Measurements from ENCODE around the gene FBXL13. TPM values are rescaled to one million over a fixed set of nuclear protein-coding genes. Genes with fewer than 3 reads are reported as not detected.
"Not testable (repeated sequence)": the region's sequence is repeated elsewhere in the genome, so short reads cannot be mapped to it uniquely, and the experiment has no call there.

Gene FBXL13
- total RNA-seq, 1 donor, result 1.9 TPM

GRCh38 chr7:103023578-103023977 lies 51.0 kb downstream of the FBXL13 start:
- H3K27me3 ChIP-seq (ENCODE audit: insufficient read depth, low read length); H3K4me3 ChIP-seq (ENCODE audit: low read length); H3K9me3 ChIP-seq (ENCODE audit: low read depth, low read length); H3K4me1 ChIP-seq (ENCODE audit: insufficient read depth, low read length): not testable (repeated sequence)

- not testable (repeated sequence) for H3K9me3 ChIP-seq (ENCODE audit: low read depth, low read length); H3K4me3 ChIP-seq (ENCODE audit: low read length); H3K27me3 ChIP-seq (ENCODE audit: insufficient read depth, low read length); H3K4me1 ChIP-seq (ENCODE audit: insufficient read depth, low read length)
Observed at GRCh38 chr7:103021490-103021889, 53.1 kb downstream of the FBXL13 start.

GRCh38 chr7:103020876-103021275 lies 53.7 kb downstream of the FBXL13 start:
- not testable (repeated sequence) for H3K9me3 ChIP-seq (ENCODE audit: low read depth, low read length); H3K4me1 ChIP-seq (ENCODE audit: insufficient read depth, low read length); H3K4me3 ChIP-seq (ENCODE audit: low read length); H3K27me3 ChIP-seq (ENCODE audit: insufficient read depth, low read length)

- not testable (repeated sequence) for H3K4me1 ChIP-seq (ENCODE audit: insufficient read depth, low read length)
Observed at GRCh38 chr7:103018295-103018694, 56.3 kb downstream of the FBXL13 start.

GRCh38 chr7:103011650-103012049 lies 62.9 kb downstream of the FBXL13 start:
- Histone ChIP-seq H3K9me3 (ENCODE audit: low read depth, low read length) (no peaks in the 10 kb centered on the region), H3K4me3 (ENCODE audit: low read length) (no peak overlapping the region), H3K4me1 (ENCODE audit: insufficient read depth, low read length) (peaks cover 5% of the 10 kb centered on the region), H3K27me3 (ENCODE audit: insufficient read depth, low read length) (no peaks in the 10 kb centered on the region)

More at GRCh38 chr7:103018295-103018694, 56.3 kb downstream of the FBXL13 start:
- not testable (repeated sequence) for H3K27me3 ChIP-seq (ENCODE audit: insufficient read depth, low read length); H3K9me3 ChIP-seq (ENCODE audit: low read depth, low read length); H3K4me3 ChIP-seq (ENCODE audit: low read length)

- H3K4me1 ChIP-seq (ENCODE audit: insufficient read depth, low read length), result peaks cover 5% of the 10 kb centered on the region
- H3K9me3 ChIP-seq (ENCODE audit: low read depth, low read length), result no peaks in the 10 kb centered on the region
- no peak overlapping the region for H3K4me3 ChIP-seq (ENCODE audit: low read length)
- H3K27me3 ChIP-seq (ENCODE audit: insufficient read depth, low read length), result no peaks in the 10 kb centered on the region
Observed at GRCh38 chr7:103010211-103010610, 64.4 kb downstream of the FBXL13 start.

- H3K9me3 ChIP-seq (ENCODE audit: low read depth, low read length), result no peaks in the 10 kb centered on the region
- no peaks in the 10 kb centered on the region for H3K27me3 ChIP-seq (ENCODE audit: insufficient read depth, low read length)
- H3K4me1 ChIP-seq (ENCODE audit: insufficient read depth, low read length), result peaks cover 5% of the 10 kb centered on the region
- no peak overlapping the region for H3K4me3 ChIP-seq (ENCODE audit: low read length)
Observed at GRCh38 chr7:103009466-103010185, 65.0 kb downstream of the FBXL13 start.

- H3K27me3 ChIP-seq (ENCODE audit: insufficient read depth, low read length), result no peaks in the 10 kb centered on the region
- H3K4me3 ChIP-seq (ENCODE audit: low read length), result no peak overlapping the region
- H3K4me1 ChIP-seq (ENCODE audit: insufficient read depth, low read length), result no peaks in the 10 kb centered on the region
- H3K9me3 ChIP-seq (ENCODE audit: low read depth, low read length), result peaks cover 5% of the 10 kb centered on the region
Observed at GRCh38 chr7:103003004-103003403, 71.6 kb downstream of the FBXL13 start.

- Histone ChIP-seq H3K4me3 (ENCODE audit: low read length) (no peak overlapping the region), H3K4me1 (ENCODE audit: insufficient read depth, low read length) (no peaks in the 10 kb centered on the region), H3K27me3 (ENCODE audit: insufficient read depth, low read length) (no peaks in the 10 kb centered on the region)
Observed at GRCh38 chr7:103001210-103001609, 73.4 kb downstream of the FBXL13 start.

GRCh38 chr7:102996957-102997356 lies 77.6 kb downstream of the FBXL13 start:
- no peak overlapping the region for H3K4me3 ChIP-seq (ENCODE audit: low read length)
- H3K27me3 ChIP-seq (ENCODE audit: insufficient read depth, low read length), result no peaks in the 10 kb centered on the region
- H3K9me3 ChIP-seq (ENCODE audit: low read depth, low read length), result no peaks in the 10 kb centered on the region

More at GRCh38 chr7:103001210-103001609, 73.4 kb downstream of the FBXL13 start:
- peaks cover 5% of the 10 kb centered on the region for H3K9me3 ChIP-seq (ENCODE audit: low read depth, low read length)

GRCh38 chr7:102995609-102996008 lies 79.0 kb downstream of the FBXL13 start:
- not testable (repeated sequence) for H3K9me3 ChIP-seq (ENCODE audit: low read depth, low read length); H3K4me3 ChIP-seq (ENCODE audit: low read length); H3K27me3 ChIP-seq (ENCODE audit: insufficient read depth, low read length)
- peaks cover 24% of the 10 kb centered on the region for H3K4me1 ChIP-seq (ENCODE audit: insufficient read depth, low read length)

More at GRCh38 chr7:102996957-102997356, 77.6 kb downstream of the FBXL13 start:
- H3K4me1 ChIP-seq (ENCODE audit: insufficient read depth, low read length), result peaks cover 10% of the 10 kb centered on the region

- Histone ChIP-seq H3K4me3 (ENCODE audit: low read length) (no peak overlapping the region), H3K27me3 (ENCODE audit: insufficient read depth, low read length) (no peaks in the 10 kb centered on the region), H3K9me3 (ENCODE audit: low read depth, low read length) (no peaks in the 10 kb centered on the region), H3K4me1 (ENCODE audit: insufficient read depth, low read length) (peaks cover 34% of the 10 kb centered on the region)
Observed at GRCh38 chr7:102994567-102994966, 80.0 kb downstream of the FBXL13 start.

GRCh38 chr7:102993718-102994029 lies 80.9 kb downstream of the FBXL13 start:
- Histone ChIP-seq H3K27me3 (ENCODE audit: insufficient read depth, low read length) (no peaks in the 10 kb centered on the region), H3K4me1 (ENCODE audit: insufficient read depth, low read length) (peaks cover 43% of the 10 kb centered on the region), H3K4me3 (ENCODE audit: low read length) (no peak overlapping the region), H3K9me3 (ENCODE audit: low read depth, low read length) (no peaks in the 10 kb centered on the region)

GRCh38 chr7:102992938-102993717 lies 81.5 kb downstream of the FBXL13 start:
- H3K4me3 ChIP-seq (ENCODE audit: low read length), result no peak overlapping the region
- H3K27me3 ChIP-seq (ENCODE audit: insufficient read depth, low read length), result no peaks in the 10 kb centered on the region
- no peaks in the 10 kb centered on the region for H3K9me3 ChIP-seq (ENCODE audit: low read depth, low read length)
- H3K4me1 ChIP-seq (ENCODE audit: insufficient read depth, low read length), result peaks cover 47% of the 10 kb centered on the region

- H3K4me3 ChIP-seq (ENCODE audit: low read length), result no peak overlapping the region
- no peaks in the 10 kb centered on the region for H3K9me3 ChIP-seq (ENCODE audit: low read depth, low read length)
- H3K27me3 ChIP-seq (ENCODE audit: insufficient read depth, low read length), result no peaks in the 10 kb centered on the region
- H3K4me1 ChIP-seq (ENCODE audit: insufficient read depth, low read length), result peaks cover 47% of the 10 kb centered on the region
Observed at GRCh38 chr7:102992509-102992937, 82.1 kb downstream of the FBXL13 start.
